Neutrophil (primary cell): ENCODE results near the gene FGGY.

Experiments used
- H3K27ac ChIP-seq: fragments of 200-600 bp; sonication (generic); 2 replicates; pipeline ENCODE4 v1.5.1; 2016; ENCODE audit warnings: mild to moderate bottlenecking, moderate library complexity
- H3K27me3 ChIP-seq: fragments of 200-600 bp; sonication (generic); 2 replicates; pipeline ENCODE4 v1.6.0; 2016; ENCODE audit warnings: mild to moderate bottlenecking
- H3K36me3 ChIP-seq: fragments of 200-600 bp; sonication (generic); 2 replicates; pipeline ENCODE4 v1.5.1; 2017
- H3K4me1 ChIP-seq, 2 experiments: fragments of 200-600 bp in 1 of 2; sonication (generic) in 1 of 2; 1 replicate in 1 of 2; 2 replicates in 1 of 2; pipeline versions ENCODE4 v1.5.1 to v1.6.1; 2013 to 2016; ENCODE audit warnings: low read depth in 1 of 2, low read length in 1 of 2, mild to moderate bottlenecking in 1 of 2, moderate library complexity in 1 of 2; ENCODE audit not compliant: control insufficient read depth in 1 of 2, insufficient read depth in 1 of 2
- H3K4me3 ChIP-seq, 2 experiments: fragments of 200-600 bp in 1 of 2; sonication (generic) in 1 of 2; 1 replicate in 1 of 2; 2 replicates in 1 of 2; pipeline ENCODE4 v1.5.1; 2013 to 2016; ENCODE audit warnings: low read depth in 1 of 2, low read length in 1 of 2, mild to moderate bottlenecking in 1 of 2, moderate library complexity in 1 of 2
- H3K9me3 ChIP-seq: fragments of 200-600 bp; sonication (generic); 2 replicates; pipeline ENCODE4 v1.5.1; 2016
- TF ChIP-seq, protein P1 (sequence below): fragments of 200-600 bp; sonication (generic); IDR thresholded peaks from 2 replicates; pipeline ENCODE4 v1.5.1; 2016; ENCODE audit warnings: antibody characterized with exemption

The FGGY gene

GRCh38 chr1:59743324-59744091, 446.6 kb downstream of the FGGY start:
- H3K9me3 ChIP-seq = no peaks in the 10 kb centered on the region
- H3K4me1 ChIP-seq = peaks cover 8 to 13% of the 10 kb centered on the region in 2 experiments
- TF ChIP-seq, protein P1, sequence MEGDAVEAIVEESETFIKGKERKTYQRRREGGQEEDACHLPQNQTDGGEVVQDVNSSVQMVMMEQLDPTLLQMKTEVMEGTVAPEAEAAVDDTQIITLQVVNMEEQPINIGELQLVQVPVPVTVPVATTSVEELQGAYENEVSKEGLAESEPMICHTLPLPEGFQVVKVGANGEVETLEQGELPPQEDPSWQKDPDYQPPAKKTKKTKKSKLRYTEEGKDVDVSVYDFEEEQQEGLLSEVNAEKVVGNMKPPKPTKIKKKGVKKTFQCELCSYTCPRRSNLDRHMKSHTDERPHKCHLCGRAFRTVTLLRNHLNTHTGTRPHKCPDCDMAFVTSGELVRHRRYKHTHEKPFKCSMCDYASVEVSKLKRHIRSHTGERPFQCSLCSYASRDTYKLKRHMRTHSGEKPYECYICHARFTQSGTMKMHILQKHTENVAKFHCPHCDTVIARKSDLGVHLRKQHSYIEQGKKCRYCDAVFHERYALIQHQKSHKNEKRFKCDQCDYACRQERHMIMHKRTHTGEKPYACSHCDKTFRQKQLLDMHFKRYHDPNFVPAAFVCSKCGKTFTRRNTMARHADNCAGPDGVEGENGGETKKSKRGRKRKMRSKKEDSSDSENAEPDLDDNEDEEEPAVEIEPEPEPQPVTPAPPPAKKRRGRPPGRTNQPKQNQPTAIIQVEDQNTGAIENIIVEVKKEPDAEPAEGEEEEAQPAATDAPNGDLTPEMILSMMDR = no peak
- H3K4me3 ChIP-seq = no peak overlapping the region
- peak overlapping the region; percentile 59 for H3K27ac ChIP-seq
- no peaks in the 10 kb centered on the region for H3K27me3 ChIP-seq
- H3K36me3 ChIP-seq = no peaks in the 10 kb centered on the region

- TF ChIP-seq, protein P1 = no peak
- H3K9me3 ChIP-seq = no peaks in the 10 kb centered on the region
- H3K27ac ChIP-seq = no peak overlapping the region
- peaks cover 8 to 13% of the 10 kb centered on the region in 2 experiments for H3K4me1 ChIP-seq
- H3K36me3 ChIP-seq = no peaks in the 10 kb centered on the region
- no peaks in the 10 kb centered on the region for H3K27me3 ChIP-seq
- no peak overlapping the region for H3K4me3 ChIP-seq
These were observed 450.6 kb downstream of the FGGY start for GRCh38 chr1:59747420-59748024.

- no peak overlapping the region for H3K4me3 ChIP-seq
- peaks cover 7 to 9% of the 10 kb centered on the region in 2 experiments for H3K4me1 ChIP-seq
- TF ChIP-seq, protein P1 = no peak
- H3K27me3 ChIP-seq = no peaks in the 10 kb centered on the region
- no peak overlapping the region for H3K27ac ChIP-seq
- H3K9me3 ChIP-seq = no peaks in the 10 kb centered on the region
- H3K36me3 ChIP-seq = no peaks in the 10 kb centered on the region
These were observed 451.2 kb downstream of the FGGY start for GRCh38 chr1:59748123-59748522.

DNA sequence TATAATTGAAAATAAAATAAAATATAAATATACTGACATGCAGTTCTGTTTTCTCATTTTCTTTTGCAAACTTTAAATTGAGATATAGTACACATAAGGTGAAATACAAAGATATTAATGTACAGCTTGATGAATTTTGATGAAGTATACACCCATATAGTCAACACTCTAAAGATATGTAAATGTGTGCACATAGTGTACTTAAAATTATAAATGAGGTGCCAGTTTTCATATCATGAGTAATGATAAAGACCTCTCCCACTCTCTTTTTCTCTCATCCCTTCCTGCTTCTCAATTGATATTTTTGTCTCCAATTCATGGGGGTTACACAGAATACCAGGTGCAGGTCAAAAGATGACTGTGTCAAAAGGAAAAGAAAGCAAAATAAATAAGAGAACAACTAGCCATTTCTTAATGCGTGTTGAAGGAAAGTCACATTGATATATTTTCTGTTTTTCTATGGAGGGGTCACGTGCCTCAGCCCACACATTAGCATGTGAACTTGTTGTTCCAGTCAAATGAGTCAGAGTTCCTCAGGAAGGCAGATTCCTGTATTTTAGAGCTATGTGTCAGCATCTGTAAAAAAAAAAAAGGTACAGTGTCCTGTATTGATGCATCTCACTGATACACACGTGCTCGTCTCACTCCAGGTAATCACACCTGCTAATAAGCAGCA, 453.6 kb downstream of the FGGY start:
- Histone ChIP-seq H3K36me3 (no peaks in the 10 kb centered on the region), H3K27ac (no peak overlapping the region), H3K4me1 (no peaks in the 10 kb centered on the region), H3K9me3 (no peaks in the 10 kb centered on the region), H3K4me3 (no peak overlapping the region), H3K27me3 (no peaks in the 10 kb centered on the region)
- TF ChIP-seq, protein P1 = no peak

- TF ChIP-seq, protein P1 = no peak
- H3K9me3 ChIP-seq = no peaks in the 10 kb centered on the region
- H3K4me3 ChIP-seq = no peak overlapping the region
- H3K36me3 ChIP-seq = no peaks in the 10 kb centered on the region
- no peaks in the 10 kb centered on the region for H3K27me3 ChIP-seq
- no peaks in the 10 kb centered on the region for H3K4me1 ChIP-seq
- H3K27ac ChIP-seq = no peak overlapping the region
These were observed 454.1 kb downstream of the FGGY start for GRCh38 chr1:59751004-59751395.
